Measurements from ENCODE around the gene OR11A1. TPM values are rescaled to one million over a fixed set of nuclear protein-coding genes. Genes with fewer than 3 reads are reported as not detected.

OR11A1 gene
- total RNA-seq, 1 donor: not detected

DNA sequence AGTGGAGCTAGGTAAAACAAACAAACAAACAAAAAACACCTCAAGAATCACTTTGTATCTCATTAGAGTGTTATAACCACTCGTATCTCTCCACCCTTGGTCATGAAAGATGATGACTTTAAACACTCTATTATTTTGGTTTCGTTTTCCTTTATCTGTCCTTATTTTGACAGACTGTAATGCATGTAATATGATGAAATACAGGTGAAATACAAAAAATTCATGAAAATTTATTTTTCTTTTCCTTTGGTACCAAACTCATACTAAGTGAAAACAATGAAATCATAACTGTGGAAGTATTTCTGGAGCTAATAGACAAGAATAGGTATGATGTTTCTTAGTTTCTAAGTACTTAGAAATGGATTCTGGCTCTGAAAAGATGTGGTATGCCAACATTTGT lies 57.3 kb downstream of the OR11A1 start:
- no peak for DNase-seq (ENCODE audit: low read depth in 2 of 3, low spot score in 2 of 3)

GRCh38 chr6:29395331-29395730 lies 61.5 kb downstream of the OR11A1 start, which contains the start of gene OR12D2:
Gene OR12D2, plus strand, starts transcription at chr6:29395631. Its CDS starts 1,069 bp downstream, at chr6:29396700.
- no peak for DNase-seq (ENCODE audit: low read depth in 2 of 3, low spot score in 2 of 3)

DNA sequence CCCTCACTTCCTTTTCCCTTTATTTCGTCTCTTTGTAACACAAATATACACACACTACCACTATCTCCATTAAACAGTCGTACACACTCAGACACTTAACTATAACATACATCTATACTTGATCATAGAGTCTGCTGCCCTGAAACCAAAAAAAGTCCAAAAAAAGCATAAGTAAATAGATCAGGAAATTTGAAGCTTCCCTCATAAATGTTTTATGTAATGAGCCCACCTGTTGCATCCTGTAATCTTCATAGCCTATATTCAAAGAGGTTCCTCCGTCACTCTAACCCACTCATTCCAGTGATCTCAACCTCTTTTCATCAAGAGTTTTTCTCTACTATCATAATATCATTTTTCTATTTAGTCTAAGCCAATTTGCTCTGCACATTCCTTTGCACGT lies 68.3 kb downstream of the OR11A1 start:
- DNase-seq (ENCODE audit: low read depth in 2 of 3, low spot score in 2 of 3): no peak

DNA sequence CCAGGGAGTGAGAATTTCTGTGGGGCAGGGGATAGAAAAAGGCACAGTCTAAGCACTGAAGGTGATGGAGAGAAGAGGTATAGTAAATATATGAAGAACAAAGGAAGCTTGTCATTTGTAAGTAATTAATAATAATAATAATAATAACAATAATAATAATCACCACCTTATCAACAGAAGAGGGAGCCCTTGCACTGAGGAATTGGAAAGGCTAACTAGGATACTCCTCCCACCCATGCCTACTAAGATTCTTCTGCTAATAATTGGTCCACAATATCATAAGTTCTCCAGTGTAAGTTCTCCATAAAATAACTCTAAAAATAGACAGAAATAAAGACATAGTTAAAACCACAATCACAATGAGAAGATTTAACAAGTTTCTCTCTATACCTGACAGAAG lies 80.9 kb downstream of the OR11A1 start:
- peak in 2 of 3 donors; percentile 22 to 35 for DNase-seq (ENCODE audit: low read depth in 2 of 3, low spot score in 2 of 3)

Other genes starting within 250 kb of the OR11A1 start
- gene OR14J1, start 155.4 kb downstream of the OR11A1 start, total RNA-seq: not detected
- gene OR5V1, start 88.2 kb downstream of the OR11A1 start, total RNA-seq: not detected
- gene OR12D3, start 81.8 kb downstream of the OR11A1 start, total RNA-seq: not detected
- gene OR12D2, start 61.4 kb downstream of the OR11A1 start, total RNA-seq: not detected
- not detected for gene OR12D1, start 42.1 kb downstream of the OR11A1 start, total RNA-seq
- under 0.01 TPM for gene OR10C1, start 17.8 kb downstream of the OR11A1 start, total RNA-seq
- gene OR2H1, start 84 bp upstream of the OR11A1 start, total RNA-seq: not detected
- gene MAS1L, start 30.9 kb upstream of the OR11A1 start, total RNA-seq: not detected
- gene UBD, start 102.7 kb upstream of the OR11A1 start, total RNA-seq: not detected
- under 0.01 TPM for gene OR2H2, start 128.1 kb upstream of the OR11A1 start, total RNA-seq
- 19.1 TPM for gene GABBR1, start 176.1 kb upstream of the OR11A1 start, total RNA-seq
- gene MOG, start 200.0 kb upstream of the OR11A1 start, total RNA-seq: not detected
- 1.9 TPM for gene ZFP57, start 224.1 kb upstream of the OR11A1 start, total RNA-seq